ENCODE measurements around the gene JUN. TPM values are rescaled to one million over a fixed set of nuclear protein-coding genes. Genes with fewer than 3 reads are reported as not detected.

JUN gene
- total and polyA plus RNA-seq, 2 of the 13 experiments (the other 11 are each of a cell fraction or from before 2014, with no cell fraction given), result 18.2 to 22.3 TPM

GRCh38 chr1:58763214-58763613, 20.6 kb downstream of the JUN start (continued):
- TF ChIP-seq GRHL1 (CRISPR knock-in tag; conservative IDR thresholded peaks at IDR 0.05) (no peak), ZNF407 (CRISPR knock-in tag; IDR thresholded peaks at IDR 0.05; ENCODE audit: not compliant biosample characterization) (no peak), ZBTB20 (CRISPR knock-in tag; IDR thresholded peaks at IDR 0.05; ENCODE audit: borderline replicate concordance, low read depth) (no peak), SRF (IDR thresholded peaks at IDR 0.05; ENCODE audit: low read depth, low read length) (no peak), ZBTB40 (IDR thresholded peaks at IDR 0.05) (no peak), ZBTB40 (CRISPR knock-in tag; IDR thresholded peaks at IDR 0.05) (no peak), TAF1 (CRISPR knock-in tag; IDR thresholded peaks at IDR 0.05) (no peak), AKAP8 (CRISPR knock-in tag; IDR thresholded peaks at IDR 0.05) (no peak), MED8 (CRISPR knock-in tag; IDR thresholded peaks at IDR 0.05; ENCODE audit: insufficient replicate concordance) (no peak), ATM (IDR thresholded peaks at IDR 0.05; ENCODE audit: borderline replicate concordance) (no peak), ZNF777 (CRISPR knock-in tag; IDR thresholded peaks at IDR 0.05) (no peak)

All from HepG2 (cell line).